ENCODE results near the gene TRIP11.
"Not testable (repeated sequence)": the region's sequence is repeated elsewhere in the genome, so short reads cannot be mapped to it uniquely, and the experiment has no call there.

The TRIP11 gene

GRCh38 chr14:92039719-92040430 lies at the start of gene TRIP11:
TSS of gene TRIP11 (minus strand) at chr14:92040059. CDS start at chr14:92039685, 374 bp downstream.
- DNase-seq: peak; percentile 74

GRCh38 chr14:92088494-92088893 lies 48.6 kb upstream of the TRIP11 start:
- no peak for DNase-seq

- DNase-seq: no peak
Observed at GRCh38 chr14:92074555-92074954, 34.7 kb upstream of the TRIP11 start.

- DNase-seq: no peak
Observed at GRCh38 chr14:92058006-92058917, 18.4 kb upstream of the TRIP11 start.

GRCh38 chr14:92049781-92050180 lies 9.9 kb upstream of the TRIP11 start:
- DNase-seq: no peak

- DNase-seq: not testable (repeated sequence)
Observed at GRCh38 chr14:92049221-92049620, 9.4 kb upstream of the TRIP11 start.

GRCh38 chr14:92045904-92046303 lies 6.0 kb upstream of the TRIP11 start:
- not testable (repeated sequence) for DNase-seq

- DNase-seq: not testable (repeated sequence)
Observed at GRCh38 chr14:92041766-92042165, 1.9 kb upstream of the TRIP11 start.

GRCh38 chr14:92041203-92041602 lies 1.3 kb upstream of the TRIP11 start:
- DNase-seq: no peak

- DNase-seq: no peak
Observed at GRCh38 chr14:92040431-92041051, 682 bp upstream of the TRIP11 start.

- DNase-seq: no peak
Observed at GRCh38 chr14:92039063-92039718, 668 bp downstream of the TRIP11 start.

- no peak for DNase-seq
Observed at GRCh38 chr14:92037989-92038388, 1.9 kb downstream of the TRIP11 start.

GRCh38 chr14:92035890-92036289 lies 4.0 kb downstream of the TRIP11 start:
- no peak for DNase-seq

- DNase-seq: no peak
Observed at GRCh38 chr14:92033906-92034687, 5.8 kb downstream of the TRIP11 start.

GRCh38 chr14:92033433-92033832 lies 6.4 kb downstream of the TRIP11 start:
- no peak for DNase-seq

- no peak for DNase-seq
Observed at GRCh38 chr14:92026548-92027190, 13.2 kb downstream of the TRIP11 start.

- DNase-seq: no peak
Observed at GRCh38 chr14:92022036-92022435, 17.8 kb downstream of the TRIP11 start.

- DNase-seq: no peak
Observed at GRCh38 chr14:92021523-92021922, 18.3 kb downstream of the TRIP11 start.

- no peak for DNase-seq
Observed at GRCh38 chr14:92014040-92014439, 25.8 kb downstream of the TRIP11 start.

- no peak for DNase-seq
Observed at GRCh38 chr14:92012121-92012748, 27.6 kb downstream of the TRIP11 start.

- no peak for DNase-seq
Observed at GRCh38 chr14:92010644-92011043, 29.2 kb downstream of the TRIP11 start.
